KMS-11 (cell line): Measurements from ENCODE around the gene DHX9.

Source experiments
- H2AFZ ChIP-seq: fragments of 200-600 bp; sonication (generic); 2 replicates; pipeline ENCODE4 v1.6.1; 2016; ENCODE audit warnings: antibody characterized with exemption, mixed run types, low read depth
- H3K27ac ChIP-seq: fragments of 200-600 bp; sonication (generic); 2 replicates; pipeline ENCODE4 v1.6.1; 2016; ENCODE audit warnings: mild to moderate bottlenecking, mixed run types
- H3K27me3 ChIP-seq: fragments of 200-600 bp; sonication (generic); 2 replicates; pipeline ENCODE4 v1.6.1; 2017; ENCODE audit warnings: mild to moderate bottlenecking, low read depth, mixed run types, moderate library complexity; ENCODE audit not compliant: insufficient read depth
- H3K36me3 ChIP-seq: fragments of 200-600 bp; sonication (generic); 2 replicates; pipeline ENCODE4 v1.6.1; 2017; ENCODE audit warnings: mild to moderate bottlenecking, mixed run types; ENCODE audit not compliant: insufficient read depth
- H3K4me1 ChIP-seq: fragments of 200-600 bp; sonication (generic); 2 replicates; pipeline ENCODE4 v1.6.1; 2016; ENCODE audit warnings: mild to moderate bottlenecking, low read depth, mixed run types; ENCODE audit not compliant: poor library complexity, severe bottlenecking
- H3K4me2 ChIP-seq: fragments of 200-600 bp; sonication (generic); 2 replicates; pipeline ENCODE4 v1.7.0; 2016; ENCODE audit warnings: mild to moderate bottlenecking, mixed run types
- H3K4me3 ChIP-seq: fragments of 200-600 bp; sonication (generic); IDR thresholded peaks from 2 replicates; pipeline ENCODE4 v1.6.1; 2017; ENCODE audit warnings: low read depth, low read length, mixed read lengths; ENCODE audit not compliant: insufficient read depth
- H3K79me2 ChIP-seq: fragments of 200-600 bp; sonication (generic); 2 replicates; pipeline ENCODE4 v1.6.1; 2016; ENCODE audit warnings: low read depth, mixed run types; ENCODE audit not compliant: insufficient read depth
- H3K9ac ChIP-seq: fragments of 200-600 bp; sonication (generic); 2 replicates; pipeline ENCODE4 v1.6.1; 2016; ENCODE audit warnings: mild to moderate bottlenecking, mixed run types
- H4K20me1 ChIP-seq: fragments of 200-600 bp; sonication (generic); 2 replicates; pipeline ENCODE4 v1.6.1; 2016; ENCODE audit warnings: mild to moderate bottlenecking, mixed run types; ENCODE audit not compliant: insufficient read depth
- TF ChIP-seq, protein P1 (sequence below): fragments of 200-600 bp; sonication (generic); conservative IDR thresholded peaks from 2 replicates; pipeline ENCODE4 v1.6.1; 2017; ENCODE audit warnings: low read depth, mild to moderate bottlenecking, antibody characterized with exemption, low read length, moderate library complexity, mixed read lengths

Gene DHX9

DNA sequence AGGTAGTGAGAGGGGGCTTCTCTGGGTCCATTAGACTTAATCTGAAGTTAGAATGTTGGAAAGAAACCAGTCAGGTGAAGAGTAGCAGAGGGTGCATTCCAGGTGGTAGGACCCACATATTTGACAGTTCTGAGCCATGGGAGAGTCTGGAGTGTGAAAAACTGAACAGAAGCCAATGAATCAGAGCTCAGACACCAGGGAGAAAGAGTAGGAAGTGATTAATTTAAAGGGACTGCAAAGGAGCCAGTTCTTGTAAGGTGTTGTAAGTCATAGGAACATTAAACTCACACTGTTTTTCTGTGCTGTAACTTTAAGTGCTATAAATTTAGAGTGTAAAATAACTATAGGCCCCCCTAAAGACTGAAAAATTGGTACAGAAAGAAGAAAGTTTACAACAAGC, 5.9 kb upstream of the DHX9 start:
- H3K79me2 ChIP-seq: no peaks in the 10 kb centered on the region
- no peak overlapping the region for H3K4me2 ChIP-seq
- no peaks in the 10 kb centered on the region for H4K20me1 ChIP-seq
- H3K9ac ChIP-seq: no peak overlapping the region
- no peak overlapping the region for H3K27ac ChIP-seq
- no peak overlapping the region for H3K4me3 ChIP-seq
- H3K4me1 ChIP-seq: peaks cover 1% of the 10 kb centered on the region
- H3K36me3 ChIP-seq: no peaks in the 10 kb centered on the region; the same call in 1 of the 2 replicates
- no peaks in the 10 kb centered on the region for H3K27me3 ChIP-seq
- TF ChIP-seq, protein P1, sequence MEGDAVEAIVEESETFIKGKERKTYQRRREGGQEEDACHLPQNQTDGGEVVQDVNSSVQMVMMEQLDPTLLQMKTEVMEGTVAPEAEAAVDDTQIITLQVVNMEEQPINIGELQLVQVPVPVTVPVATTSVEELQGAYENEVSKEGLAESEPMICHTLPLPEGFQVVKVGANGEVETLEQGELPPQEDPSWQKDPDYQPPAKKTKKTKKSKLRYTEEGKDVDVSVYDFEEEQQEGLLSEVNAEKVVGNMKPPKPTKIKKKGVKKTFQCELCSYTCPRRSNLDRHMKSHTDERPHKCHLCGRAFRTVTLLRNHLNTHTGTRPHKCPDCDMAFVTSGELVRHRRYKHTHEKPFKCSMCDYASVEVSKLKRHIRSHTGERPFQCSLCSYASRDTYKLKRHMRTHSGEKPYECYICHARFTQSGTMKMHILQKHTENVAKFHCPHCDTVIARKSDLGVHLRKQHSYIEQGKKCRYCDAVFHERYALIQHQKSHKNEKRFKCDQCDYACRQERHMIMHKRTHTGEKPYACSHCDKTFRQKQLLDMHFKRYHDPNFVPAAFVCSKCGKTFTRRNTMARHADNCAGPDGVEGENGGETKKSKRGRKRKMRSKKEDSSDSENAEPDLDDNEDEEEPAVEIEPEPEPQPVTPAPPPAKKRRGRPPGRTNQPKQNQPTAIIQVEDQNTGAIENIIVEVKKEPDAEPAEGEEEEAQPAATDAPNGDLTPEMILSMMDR: no peak
- no peak overlapping the region for H2AFZ ChIP-seq

DNA sequence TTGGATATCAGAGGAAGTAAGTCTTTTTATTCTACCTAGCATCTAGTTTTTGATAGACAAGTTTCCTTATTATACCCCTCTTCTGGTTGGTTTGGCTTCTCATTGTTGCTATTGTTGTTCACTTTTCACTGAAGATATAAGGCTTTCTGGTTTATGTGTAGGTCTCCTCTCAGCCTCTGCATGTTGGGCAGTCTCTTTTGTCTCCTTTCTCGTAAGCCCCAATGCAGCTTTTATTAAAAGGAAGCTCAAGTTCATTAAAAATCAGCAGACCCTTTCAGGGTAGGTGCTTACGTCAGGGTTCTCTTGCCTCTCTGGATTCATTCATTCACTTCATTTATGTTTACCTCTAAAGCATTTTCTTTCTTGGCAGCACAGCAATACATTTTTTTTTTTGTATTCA, 4.8 kb upstream of the DHX9 start:
- Histone ChIP-seq H2AFZ (no peak overlapping the region), H3K27ac (no peak overlapping the region)

DNA sequence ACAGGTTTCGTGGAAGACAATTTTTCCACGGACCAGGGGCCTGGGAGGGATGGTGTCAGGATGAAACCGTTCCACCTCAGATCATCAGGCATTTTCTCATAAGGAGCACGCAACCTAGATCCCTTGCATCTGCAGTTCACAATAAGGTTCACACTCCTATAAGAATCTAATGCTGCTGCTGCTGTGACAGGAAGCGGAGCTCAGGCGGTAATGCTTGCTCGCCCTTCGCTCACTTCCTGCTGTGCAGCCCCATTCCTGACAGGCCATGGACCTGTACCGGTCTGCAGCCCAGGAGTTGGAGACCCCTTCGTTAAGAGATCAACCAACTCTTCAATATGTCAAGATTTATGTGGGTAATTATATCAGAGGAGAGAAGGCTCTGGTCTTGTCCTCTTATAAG, 3.3 kb upstream of the DHX9 start:
- no peaks in the 10 kb centered on the region for H3K27me3 ChIP-seq
- H3K4me3 ChIP-seq: no peak overlapping the region
- 0 out of 2 replicates have a peak, but pooled peaks cover 4% of the 10 kb centered on the region for H3K36me3 ChIP-seq
- peaks cover 13% of the 10 kb centered on the region for H3K79me2 ChIP-seq
- H2AFZ ChIP-seq: no peak overlapping the region
- no peak overlapping the region for H3K4me2 ChIP-seq
- H3K27ac ChIP-seq: no peak overlapping the region
- H3K4me1 ChIP-seq: peaks cover 9% of the 10 kb centered on the region
- H3K9ac ChIP-seq: no peak overlapping the region
- peaks cover 11% of the 10 kb centered on the region for H4K20me1 ChIP-seq
- TF ChIP-seq, protein P1: no peak

More for the DNA sequence above, 4.8 kb upstream of the DHX9 start:
- peaks cover 4% of the 10 kb centered on the region for H3K4me1 ChIP-seq
- H3K4me2 ChIP-seq: no peak overlapping the region
- no peaks in the 10 kb centered on the region for H3K27me3 ChIP-seq
- no peak overlapping the region for H3K4me3 ChIP-seq
- H3K9ac ChIP-seq: no peak overlapping the region
- H3K36me3 ChIP-seq: no peaks in the 10 kb centered on the region; the same call in 1 of the 2 replicates
- no peaks in the 10 kb centered on the region for H4K20me1 ChIP-seq
- TF ChIP-seq, protein P1: no peak
- no peaks in the 10 kb centered on the region for H3K79me2 ChIP-seq

- Histone ChIP-seq H3K79me2 (peaks cover 70% of the 10 kb centered on the region), H3K27ac (no peak overlapping the region), H3K4me3 (no peak overlapping the region), H3K27me3 (no peaks in the 10 kb centered on the region), H2AFZ (no peak overlapping the region), H3K4me1 (peaks cover 57% of the 10 kb centered on the region), H3K36me3 (peaks cover 43% of the 10 kb centered on the region; the same call in 1 of the 2 replicates), H3K9ac (no peak overlapping the region), H3K4me2 (peak overlapping the region; percentile 99), H4K20me1 (peaks cover 66% of the 10 kb centered on the region)
- TF ChIP-seq, protein P1: no peak
Observed at GRCh38 chr1:182841368-182841988, 2.3 kb downstream of the DHX9 start.
